Measurements from ENCODE around the gene PTPN14. TPM values are rescaled to one million over a fixed set of nuclear protein-coding genes. Genes with fewer than 3 reads are reported as not detected.
"Not testable (repeated sequence)": the region's sequence is repeated elsewhere in the genome, so short reads cannot be mapped to it uniquely, and the experiment has no call there.

PTPN14 gene
- total RNA-seq, 2 experiments from 2014 or later = 0.20 to 0.28 TPM

GRCh38 chr1:214521458-214521857 is 29.9 kb downstream of the PTPN14 start:
- H3K9me3 Mint-ChIP-seq; POLR2A ChIA-PET; H3K27ac Mint-ChIP-seq; DNase-seq; H3K36me3 Mint-ChIP-seq (ENCODE audit: low read depth); H3K4me3 Mint-ChIP-seq: not testable (repeated sequence)
- Mint-ChIP-seq H3K27me3 (peaks cover 11% of the 10 kb centered on the region), H3K4me1 (peaks cover 12% of the 10 kb centered on the region)
- CTCF ChIA-PET = interaction anchor here (0.9 kb wide), 1 partner anchor 29 kb away, joined by 3 read pairs; no protein-coding TSS in a partner anchor

DNA sequence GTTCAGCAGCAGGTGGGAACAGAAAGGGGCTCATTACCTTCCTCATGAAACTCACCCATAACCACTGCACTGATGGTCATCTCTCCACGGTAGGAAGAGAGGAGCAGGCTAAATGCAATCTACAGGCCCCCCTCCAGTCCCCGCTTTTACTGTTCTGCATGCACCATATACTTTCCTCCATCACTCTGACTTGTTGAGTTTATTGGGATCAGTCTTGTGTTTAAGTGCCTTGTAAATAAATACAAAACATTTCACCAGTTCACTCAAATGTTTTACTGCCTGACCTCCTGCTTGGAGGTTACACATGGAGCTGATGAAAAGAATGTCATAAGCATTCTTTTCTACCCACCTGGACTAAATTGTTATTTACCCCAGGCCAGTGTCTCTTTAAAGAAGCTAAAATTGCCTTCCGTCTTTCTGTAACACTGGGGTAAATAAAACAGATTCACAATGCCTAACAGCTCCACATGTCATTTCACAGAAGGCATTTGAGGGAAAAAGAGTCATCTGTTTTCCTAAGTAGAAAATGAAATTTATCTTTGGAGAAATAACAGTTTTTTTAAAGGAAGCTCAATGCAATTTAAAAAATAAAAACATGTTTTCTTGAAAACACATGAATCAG is 30.7 kb downstream of the PTPN14 start:
- peaks cover 8% of the 10 kb centered on the region for H3K27me3 Mint-ChIP-seq
- H3K4me3 Mint-ChIP-seq = no peak overlapping the region
- POLR2A ChIA-PET = no interaction called here
- no peak overlapping the region for H3K27ac Mint-ChIP-seq
- no peaks in the 10 kb centered on the region for H3K9me3 Mint-ChIP-seq
- DNase-seq = no peak
- H3K4me1 Mint-ChIP-seq = peaks cover 12% of the 10 kb centered on the region
- CTCF ChIA-PET = no interaction called here
- no peaks in the 10 kb centered on the region for H3K36me3 Mint-ChIP-seq (ENCODE audit: low read depth)

DNA sequence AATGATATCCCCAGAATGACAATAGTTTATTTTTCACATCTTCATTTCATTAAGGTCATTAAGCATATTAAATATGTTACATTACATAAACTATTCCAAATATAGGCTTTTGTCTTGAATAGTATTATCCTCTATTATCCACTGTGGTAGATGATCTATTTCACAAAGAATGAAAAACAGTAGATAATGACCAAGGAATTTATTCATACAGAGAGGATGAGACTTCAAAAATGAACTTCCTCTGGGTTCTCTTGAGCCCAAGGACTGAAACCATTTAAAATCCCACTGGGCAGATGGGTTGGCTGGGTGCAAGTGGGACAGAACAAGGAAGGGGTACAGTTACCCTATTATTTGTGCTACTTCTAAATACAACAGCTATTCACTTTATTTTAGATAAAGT is 33.0 kb downstream of the PTPN14 start:
- Mint-ChIP-seq H3K4me3 (no peak overlapping the region), H3K36me3 (ENCODE audit: low read depth) (no peaks in the 10 kb centered on the region), H3K27me3 (peaks cover 11% of the 10 kb centered on the region), H3K9me3 (no peaks in the 10 kb centered on the region), H3K27ac (no peak overlapping the region), H3K4me1 (peaks cover 1% of the 10 kb centered on the region)
- DNase-seq = no peak
- CTCF ChIA-PET = no interaction called here
- POLR2A ChIA-PET = no interaction called here

- ChIA-PET CTCF (no interaction called here), POLR2A (no interaction called here)
- Mint-ChIP-seq H3K9me3 (no peaks in the 10 kb centered on the region), H3K27ac (no peak overlapping the region), H3K36me3 (ENCODE audit: low read depth) (no peaks in the 10 kb centered on the region), H3K4me3 (no peak overlapping the region), H3K4me1 (peaks cover 1% of the 10 kb centered on the region), H3K27me3 (peaks cover 11% of the 10 kb centered on the region)
- no peak for DNase-seq
These were observed 34.7 kb downstream of the PTPN14 start for GRCh38 chr1:214516434-214517326.

GRCh38 chr1:214515544-214516433 is 35.6 kb downstream of the PTPN14 start:
- CTCF ChIA-PET = no interaction called here
- Mint-ChIP-seq H3K4me1 (peaks cover 1% of the 10 kb centered on the region), H3K9me3 (no peaks in the 10 kb centered on the region), H3K36me3 (ENCODE audit: low read depth) (no peaks in the 10 kb centered on the region), H3K27me3 (peaks cover 11% of the 10 kb centered on the region), H3K27ac (no peak overlapping the region), H3K4me3 (no peak overlapping the region)
- DNase-seq = no peak
- POLR2A ChIA-PET = no interaction called here

DNA sequence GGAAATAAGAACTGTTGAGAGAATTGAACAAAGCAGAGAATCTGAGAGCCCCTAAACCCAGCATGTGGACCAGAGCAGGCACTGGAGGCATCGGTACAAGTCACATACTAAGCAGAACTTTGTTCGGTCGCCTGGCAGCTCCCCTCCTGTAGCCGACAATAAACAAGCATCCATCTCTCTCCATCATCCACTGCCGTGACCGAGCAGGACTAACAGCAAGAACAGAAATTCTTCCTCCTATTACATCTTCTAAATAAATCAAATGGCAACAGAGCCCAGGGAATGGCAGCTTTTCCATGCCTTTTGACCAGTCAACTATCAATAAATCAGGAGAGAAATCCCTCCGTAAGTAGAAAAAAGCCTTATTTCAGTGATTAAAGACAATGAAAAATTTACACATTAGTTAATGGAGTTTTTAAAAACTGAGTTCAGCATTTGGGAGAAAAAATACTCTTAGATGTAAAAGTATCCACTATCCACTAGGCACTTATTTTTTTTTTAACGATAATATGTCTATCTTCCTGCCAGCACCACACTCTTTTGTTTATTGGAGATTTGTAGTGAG is 36.5 kb downstream of the PTPN14 start:
- peaks cover 16% of the 10 kb centered on the region for H3K27me3 Mint-ChIP-seq
- peaks cover 5% of the 10 kb centered on the region for H3K9me3 Mint-ChIP-seq
- H3K4me1 Mint-ChIP-seq = peaks cover 1% of the 10 kb centered on the region
- no peak for DNase-seq
- ChIA-PET POLR2A (no interaction called here), CTCF (no interaction called here)
- no peaks in the 10 kb centered on the region for H3K36me3 Mint-ChIP-seq (ENCODE audit: low read depth)
- H3K27ac Mint-ChIP-seq = no peak overlapping the region
- H3K4me3 Mint-ChIP-seq = no peak overlapping the region

DNA sequence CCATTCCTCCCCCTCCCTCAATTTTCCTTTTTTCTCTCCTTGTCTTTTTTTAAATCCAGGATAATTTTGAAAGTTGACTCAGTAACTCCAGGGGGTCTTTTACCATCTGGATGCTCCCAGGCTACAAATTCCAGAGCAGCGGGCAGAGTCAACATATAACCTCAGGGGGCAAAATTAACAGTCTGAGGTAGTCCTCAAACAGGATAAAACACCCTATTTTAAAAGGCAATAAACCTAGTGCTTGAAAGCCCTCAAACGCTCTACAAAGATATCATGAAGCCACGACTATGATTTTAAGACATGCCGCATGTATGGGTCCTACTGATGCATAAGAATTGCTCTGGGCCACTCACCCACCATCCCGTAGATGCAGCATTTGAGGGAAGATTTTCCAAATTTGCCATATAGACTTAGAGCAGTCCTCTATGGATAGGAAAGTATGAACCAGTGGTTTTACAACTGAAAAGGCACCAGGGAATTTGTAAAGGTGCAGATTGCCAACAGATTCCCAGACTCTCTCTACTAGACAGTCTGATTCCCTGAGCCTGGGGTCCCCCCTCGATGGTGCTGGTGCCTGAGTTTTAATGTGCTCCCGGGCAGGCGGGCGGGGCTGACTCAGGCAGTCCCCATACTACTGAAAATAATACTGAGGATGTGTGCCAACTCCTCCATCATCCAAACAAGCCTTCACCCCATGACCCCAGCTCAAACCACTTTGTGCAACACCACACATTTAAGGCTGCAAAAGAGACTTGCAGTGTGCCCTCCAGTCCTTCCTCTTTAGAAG is 37.2 kb downstream of the PTPN14 start:
- no peak for DNase-seq
- Mint-ChIP-seq H3K27me3 (peaks cover 17% of the 10 kb centered on the region), H3K27ac (no peak overlapping the region), H3K36me3 (ENCODE audit: low read depth) (no peaks in the 10 kb centered on the region), H3K9me3 (peaks cover 6% of the 10 kb centered on the region), H3K4me1 (peaks cover 1% of the 10 kb centered on the region), H3K4me3 (no peak overlapping the region)
- ChIA-PET POLR2A (no interaction called here), CTCF (no interaction called here)

GRCh38 chr1:214513394-214513793 is 38.0 kb downstream of the PTPN14 start:
- Mint-ChIP-seq H3K27me3 (peaks cover 21% of the 10 kb centered on the region), H3K4me3 (no peak overlapping the region), H3K27ac (no peak overlapping the region), H3K9me3 (peaks cover 6% of the 10 kb centered on the region), H3K4me1 (peaks cover 1% of the 10 kb centered on the region), H3K36me3 (ENCODE audit: low read depth) (no peaks in the 10 kb centered on the region)
- POLR2A ChIA-PET = no interaction called here
- CTCF ChIA-PET = no interaction called here
- no peak for DNase-seq

- no peak for DNase-seq
- H3K4me1 Mint-ChIP-seq = peaks cover 5% of the 10 kb centered on the region
- ChIA-PET POLR2A (no interaction called here), CTCF (no interaction called here)
- H3K4me3 Mint-ChIP-seq = no peak overlapping the region
- H3K36me3 Mint-ChIP-seq (ENCODE audit: low read depth) = no peaks in the 10 kb centered on the region
- H3K27me3 Mint-ChIP-seq = peaks cover 22% of the 10 kb centered on the region
- no peak overlapping the region for H3K27ac Mint-ChIP-seq
- H3K9me3 Mint-ChIP-seq = peaks cover 6% of the 10 kb centered on the region
These were observed 39.8 kb downstream of the PTPN14 start for GRCh38 chr1:214511639-214511998.

DNA sequence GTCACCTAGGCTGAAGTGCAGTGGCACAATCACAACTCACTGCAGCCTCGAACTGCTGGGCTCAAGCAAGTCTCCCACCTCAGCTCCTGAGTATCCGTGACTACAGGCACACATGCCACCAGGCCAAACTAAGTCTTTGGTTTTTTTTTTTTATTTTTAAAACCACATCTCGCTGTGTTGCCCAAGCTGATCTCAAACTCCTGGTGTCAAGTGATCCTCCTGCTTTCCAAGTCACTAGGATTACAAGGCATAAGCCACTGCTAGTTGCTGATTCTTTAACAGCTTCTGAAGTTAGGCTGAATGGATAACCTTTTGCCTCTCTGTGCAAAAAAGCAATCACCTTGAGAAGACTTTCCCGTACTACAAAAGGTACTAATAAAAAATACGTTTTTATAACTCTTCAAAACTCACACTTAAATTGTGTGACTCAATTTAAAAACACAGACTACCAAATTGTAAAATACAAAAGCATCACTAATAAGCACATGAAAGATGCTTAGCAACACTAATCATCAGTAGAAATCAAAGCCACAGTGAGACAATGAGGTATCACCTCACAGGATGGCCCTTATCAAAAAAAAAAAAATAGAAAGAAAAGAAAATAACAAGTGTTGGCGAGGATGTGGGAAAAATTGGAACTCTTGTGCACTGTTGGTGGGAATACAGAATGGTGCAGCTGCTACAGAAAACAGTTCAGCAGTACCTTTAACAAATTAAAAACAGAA is 40.3 kb downstream of the PTPN14 start:
- peaks cover 22% of the 10 kb centered on the region for H3K27me3 Mint-ChIP-seq
- DNase-seq = no peak
- ChIA-PET CTCF (no interaction called here), POLR2A (no interaction called here)
- H3K4me1 Mint-ChIP-seq = peaks cover 5% of the 10 kb centered on the region
- no peaks in the 10 kb centered on the region for H3K36me3 Mint-ChIP-seq (ENCODE audit: low read depth)
- no peak overlapping the region for H3K27ac Mint-ChIP-seq
- H3K9me3 Mint-ChIP-seq = peaks cover 6% of the 10 kb centered on the region
- H3K4me3 Mint-ChIP-seq = no peak overlapping the region

GRCh38 chr1:214510477-214510876 is 40.9 kb downstream of the PTPN14 start:
- peaks cover 6% of the 10 kb centered on the region for H3K9me3 Mint-ChIP-seq
- ChIA-PET POLR2A (no interaction called here), CTCF (no interaction called here)
- no peaks in the 10 kb centered on the region for H3K36me3 Mint-ChIP-seq (ENCODE audit: low read depth)
- H3K4me1 Mint-ChIP-seq = peaks cover 3% of the 10 kb centered on the region
- no peak overlapping the region for H3K4me3 Mint-ChIP-seq
- H3K27me3 Mint-ChIP-seq = peaks cover 22% of the 10 kb centered on the region
- no peak overlapping the region for H3K27ac Mint-ChIP-seq
- DNase-seq = no peak

DNA sequence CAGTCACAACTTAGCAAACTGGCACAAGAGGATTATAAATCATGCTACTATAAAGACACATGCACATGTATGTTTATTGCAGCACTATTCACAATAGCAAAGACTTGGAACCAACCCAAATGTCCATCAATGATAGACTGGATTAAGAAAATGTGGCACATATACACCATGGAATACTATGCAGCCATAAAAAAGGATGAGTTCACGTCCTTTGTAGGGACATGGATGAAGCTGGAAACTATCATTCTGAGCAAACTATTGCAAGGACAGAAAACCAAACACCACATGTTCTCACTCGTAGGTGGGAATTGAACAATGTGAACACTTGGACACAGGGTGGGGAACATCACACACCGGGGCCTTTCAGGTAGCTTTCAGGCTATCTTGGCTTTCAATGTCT is 41.8 kb downstream of the PTPN14 start:
- POLR2A ChIA-PET; CTCF ChIA-PET; H3K9me3 Mint-ChIP-seq; H3K4me1 Mint-ChIP-seq; H3K27ac Mint-ChIP-seq; H3K4me3 Mint-ChIP-seq; H3K36me3 Mint-ChIP-seq (ENCODE audit: low read depth); DNase-seq: not testable (repeated sequence)
- H3K27me3 Mint-ChIP-seq = peaks cover 24% of the 10 kb centered on the region
